GM19395 (cell line): ENCODE measurements around the gene GPHN.
A peak's percentile ranks its signal among the peaks of the same experiment; 100 is the strongest.
"Not testable (repeated sequence)": the region's sequence is repeated elsewhere in the genome, so short reads cannot be mapped to it uniquely, and the experiment has no call there.

Source experiments
- ATAC-seq: cut with Tn5 transposase; IDR thresholded peaks from one replicate; pipeline ENCODE4 v1.9.1; 2021; ENCODE audit warnings: mild to moderate bottlenecking, moderate library complexity; ENCODE audit not compliant: unreplicated experiment

Gene GPHN

DNA sequence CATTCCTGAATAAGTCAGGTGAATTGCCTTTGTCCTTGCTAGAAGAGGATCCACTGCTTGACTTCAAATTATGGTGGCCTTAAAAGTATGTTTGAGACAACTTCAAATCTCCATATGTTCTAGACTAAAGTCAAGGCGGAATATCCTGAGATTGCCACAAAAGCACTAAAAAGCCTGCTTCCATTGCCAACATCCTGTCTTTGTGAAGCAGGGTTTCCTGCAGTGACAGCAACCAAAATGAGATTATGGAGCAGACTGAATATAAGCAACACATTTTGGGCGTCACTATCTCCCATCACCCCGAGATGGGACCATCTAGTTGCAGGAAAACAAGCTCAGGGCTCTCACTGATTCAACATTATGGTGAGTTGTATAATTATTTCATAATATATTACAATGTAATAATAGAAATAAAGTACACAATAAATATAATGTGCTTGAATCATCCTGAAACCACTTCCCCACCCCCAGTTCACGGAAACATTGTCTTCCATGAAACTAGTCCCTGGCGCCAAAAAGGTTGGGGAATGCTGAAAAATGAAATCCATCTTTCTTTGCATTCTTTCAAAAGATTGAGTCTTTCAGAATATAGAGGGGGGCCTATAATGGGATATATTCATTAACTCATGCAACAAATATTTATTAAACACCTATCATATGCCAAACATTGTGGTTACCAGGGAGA, 143.7 kb downstream of the GPHN start:
- no peak for ATAC-seq

DNA sequence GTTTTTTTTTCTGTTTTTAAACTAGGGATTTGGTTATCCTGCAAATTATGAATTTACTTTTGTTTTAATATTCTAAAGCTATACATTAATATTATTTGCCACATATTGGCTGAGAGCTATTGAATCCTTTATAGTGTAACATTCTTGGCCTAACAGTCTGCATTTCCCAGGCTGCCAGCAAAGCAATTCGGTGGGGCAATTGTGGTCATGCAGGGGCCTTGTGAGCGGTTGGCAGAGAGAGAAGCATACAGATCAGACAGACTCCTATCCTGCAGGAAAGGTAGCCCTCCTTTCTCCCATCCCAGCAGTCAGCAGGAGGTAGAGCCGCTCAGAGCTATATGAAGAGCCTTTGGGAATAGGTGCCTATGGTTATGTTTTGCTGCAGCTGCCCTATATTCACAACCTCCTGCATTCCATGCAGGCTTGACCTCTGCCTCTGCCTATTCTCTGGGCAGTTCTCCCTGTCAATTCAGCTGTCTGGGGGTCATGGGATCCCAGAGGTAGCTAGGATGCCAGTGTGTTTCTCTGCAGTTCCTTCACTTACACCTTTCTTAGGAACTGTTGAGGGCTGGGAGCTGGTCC, 144.7 kb downstream of the GPHN start:
- no peak for ATAC-seq

GRCh38 chr14:66657780-66658179, 149.8 kb downstream of the GPHN start:
- ATAC-seq, result no peak

- ATAC-seq, result no peak
Observed at GRCh38 chr14:66662374-66662773, 154.4 kb downstream of the GPHN start.

DNA sequence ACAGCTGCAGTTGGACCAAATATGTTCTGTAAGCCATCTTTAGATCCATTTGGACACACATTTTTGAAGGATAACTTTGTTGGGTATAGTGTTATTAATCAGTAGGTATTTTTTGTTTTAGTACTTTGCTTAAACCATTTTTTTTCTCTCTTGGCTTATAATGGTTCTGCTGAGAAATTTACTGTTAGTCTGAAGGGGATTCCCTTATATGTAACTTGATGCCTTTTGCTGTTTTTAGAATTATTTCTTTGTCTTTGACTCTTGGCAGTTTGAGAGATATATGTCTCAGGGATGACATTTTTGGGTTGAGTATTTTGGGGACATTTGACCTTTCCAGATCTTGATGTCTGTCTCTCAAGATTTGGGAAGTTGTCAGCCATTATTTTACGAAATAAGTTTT, 169.8 kb downstream of the GPHN start:
- no peak for ATAC-seq

- no peak for ATAC-seq
Observed at GRCh38 chr14:66680216-66680615, 172.3 kb downstream of the GPHN start.

DNA sequence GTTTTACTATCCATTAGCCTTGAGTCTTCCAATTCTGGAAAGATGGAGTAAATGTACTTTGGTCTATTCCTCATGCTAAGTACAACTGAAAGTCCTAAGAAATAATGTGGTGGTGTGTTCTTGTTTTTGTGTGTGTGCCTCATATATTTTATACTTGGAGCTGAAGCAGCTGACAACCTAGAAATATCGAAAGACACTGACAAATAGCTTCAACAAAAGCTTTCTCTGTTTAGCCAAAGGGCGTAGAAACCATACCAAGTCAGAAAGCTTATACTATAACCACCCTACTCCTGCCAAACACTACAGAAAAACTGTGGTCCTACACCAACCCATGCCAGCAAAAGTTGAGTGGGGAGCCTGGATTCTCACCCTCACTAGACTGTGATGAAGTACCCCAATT, 188.4 kb downstream of the GPHN start:
- ATAC-seq, result no peak

- no peak for ATAC-seq
Observed at GRCh38 chr14:66698503-66698902, 190.6 kb downstream of the GPHN start.

DNA sequence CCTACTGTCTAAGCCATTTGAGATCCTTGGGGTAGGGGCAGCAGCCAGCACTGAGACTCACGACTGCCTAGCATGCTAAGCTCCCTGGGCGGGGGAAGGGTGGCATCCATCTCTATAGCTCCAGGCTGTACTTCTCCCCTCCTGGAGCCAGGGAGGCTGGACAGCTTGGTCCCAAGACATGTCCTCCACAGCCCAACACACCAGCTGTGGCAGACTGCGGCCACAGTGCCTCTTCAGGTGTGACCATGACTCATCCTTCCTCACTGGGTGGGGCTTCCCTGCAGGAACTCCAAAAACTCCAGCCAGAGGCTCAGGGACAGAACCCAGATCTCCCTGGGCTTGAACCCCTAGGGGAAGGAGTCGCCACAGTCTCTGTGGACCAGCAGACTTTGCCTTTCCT, 193.9 kb downstream of the GPHN start:
- no peak for ATAC-seq

GRCh38 chr14:66708267-66708666, 200.3 kb downstream of the GPHN start:
- ATAC-seq, result no peak

- ATAC-seq, result no peak
Observed at GRCh38 chr14:66709291-66709690, 201.3 kb downstream of the GPHN start.

GRCh38 chr14:66714291-66714690, 206.3 kb downstream of the GPHN start:
- ATAC-seq, result not testable (repeated sequence)

GRCh38 chr14:66715313-66715712, 207.4 kb downstream of the GPHN start:
- ATAC-seq, result not testable (repeated sequence)

DNA sequence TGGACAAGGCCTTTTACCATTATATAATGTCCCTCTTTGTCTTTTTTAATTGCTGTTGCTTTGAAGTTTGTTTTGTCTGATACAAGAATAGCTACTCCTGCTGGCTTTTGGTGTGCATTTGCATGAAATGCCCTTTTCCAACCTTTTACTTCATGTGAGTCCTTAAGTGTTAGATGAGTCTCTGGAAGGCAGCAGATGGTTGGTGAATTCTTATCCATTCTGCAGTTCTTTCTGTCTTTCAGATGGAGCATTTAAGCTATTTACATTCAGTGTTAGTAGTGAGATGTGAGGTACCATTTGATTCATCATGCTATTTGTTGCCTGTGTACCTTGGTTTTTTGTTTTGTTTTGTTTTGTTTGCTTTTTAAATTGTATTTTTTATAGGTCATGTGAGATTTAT, 208.3 kb downstream of the GPHN start:
- ATAC-seq, result no peak

GRCh38 chr14:66717561-66718140, 209.7 kb downstream of the GPHN start:
- ATAC-seq, result no peak

GRCh38 chr14:66724996-66725395, 217.0 kb downstream of the GPHN start:
- ATAC-seq, result no peak

DNA sequence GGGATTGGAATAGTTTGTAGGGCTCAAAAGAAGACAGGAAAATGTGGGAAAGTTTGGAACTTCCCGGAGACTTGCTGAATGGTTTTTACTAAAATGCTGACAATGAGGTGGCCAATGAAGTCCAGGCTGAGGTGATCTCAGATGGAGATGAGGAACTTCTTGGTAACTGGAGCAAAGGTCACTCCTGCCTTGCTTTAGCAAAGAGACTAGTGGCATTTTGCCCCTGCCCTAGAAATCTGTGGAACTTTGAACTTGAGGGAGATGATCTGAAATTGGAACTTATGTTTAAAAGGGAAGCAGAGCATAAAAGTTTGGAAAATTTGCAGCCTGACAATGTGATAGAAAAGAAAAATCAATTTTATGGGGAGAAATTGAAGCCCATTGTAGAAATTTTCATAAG, 223.4 kb downstream of the GPHN start:
- ATAC-seq, result not testable (repeated sequence)

GRCh38 chr14:66735853-66736252, 227.9 kb downstream of the GPHN start:
- ATAC-seq, result no peak

- no peak for ATAC-seq
Observed at GRCh38 chr14:66739826-66740225, 231.9 kb downstream of the GPHN start.

- no peak for ATAC-seq
Observed at GRCh38 chr14:66745078-66745477, 237.1 kb downstream of the GPHN start.

DNA sequence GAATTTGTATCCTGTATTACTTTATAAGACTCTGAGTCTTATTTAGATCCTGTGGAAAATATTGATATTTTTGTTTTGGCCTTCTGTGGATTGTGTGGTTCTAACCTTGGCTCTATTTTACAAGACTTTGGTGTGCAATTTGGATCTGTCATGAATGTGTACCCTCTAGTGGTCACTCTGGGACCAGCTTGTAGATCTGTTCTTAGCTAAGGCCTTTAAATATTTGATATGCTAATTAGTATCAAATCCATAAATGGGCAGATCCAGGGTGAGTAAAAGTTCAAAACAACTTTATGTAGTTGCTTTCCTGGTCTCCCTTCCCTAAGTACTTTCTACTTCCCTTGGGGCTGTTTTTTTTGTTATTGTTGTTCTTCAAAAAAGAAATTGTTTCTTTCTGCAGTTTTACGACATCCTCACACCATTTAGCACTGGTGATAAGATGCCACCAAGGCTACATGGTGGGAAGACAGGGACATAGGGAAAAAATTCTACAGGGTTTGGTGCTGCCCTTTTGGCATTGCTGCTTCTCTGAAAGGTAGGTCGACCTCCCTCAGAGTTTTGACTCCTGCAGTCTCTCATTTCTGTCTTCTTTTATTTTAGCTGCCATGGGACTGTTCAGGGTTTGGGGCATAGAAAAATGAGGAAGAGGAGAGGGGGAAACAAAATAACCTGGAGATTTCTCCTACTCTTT, 238.5 kb downstream of the GPHN start:
- no peak for ATAC-seq

- ATAC-seq, result peak; percentile 63
Observed at GRCh38 chr14:66752109-66752508, 244.2 kb downstream of the GPHN start.
